ENCODE results near the gene CD79B. TPM values are rescaled to one million over a fixed set of nuclear protein-coding genes. Genes with fewer than 3 reads are reported as not detected.

The CD79B gene
- total RNA-seq, 1 experiment from 2014 or later: 0.10 TPM

- DNase-seq (ENCODE audit: low read depth): no peak
Measured at GRCh38 chr17:63954402-63955063, 22.4 kb upstream of the CD79B start.

GRCh38 chr17:63950940-63951907 is 19.1 kb upstream of the CD79B start:
- DNase-seq (ENCODE audit: low read depth): no peak

- no peak for DNase-seq (ENCODE audit: low read depth)
Measured at GRCh38 chr17:63949576-63950250, 17.6 kb upstream of the CD79B start.

GRCh38 chr17:63948521-63948920 is 16.4 kb upstream of the CD79B start:
- DNase-seq (ENCODE audit: low read depth): no peak

GRCh38 chr17:63947711-63948330 is 15.7 kb upstream of the CD79B start:
- DNase-seq (ENCODE audit: low read depth): no peak

- DNase-seq (ENCODE audit: low read depth): no peak
Measured at GRCh38 chr17:63946440-63947363, 14.6 kb upstream of the CD79B start.

- no peak for DNase-seq (ENCODE audit: low read depth)
Measured at GRCh38 chr17:63945784-63946439, 13.8 kb upstream of the CD79B start.

GRCh38 chr17:63944736-63945499 is 12.8 kb upstream of the CD79B start:
- no peak for DNase-seq (ENCODE audit: low read depth)

GRCh38 chr17:63943745-63944144 is 11.6 kb upstream of the CD79B start:
- no peak for DNase-seq (ENCODE audit: low read depth)

- DNase-seq (ENCODE audit: low read depth): no peak
Measured at GRCh38 chr17:63942309-63942985, 10.3 kb upstream of the CD79B start.

GRCh38 chr17:63941751-63942150 is 9.6 kb upstream of the CD79B start:
- no peak for DNase-seq (ENCODE audit: low read depth)

- DNase-seq (ENCODE audit: low read depth): no peak
Measured at GRCh38 chr17:63941162-63941561, 9.0 kb upstream of the CD79B start.

GRCh38 chr17:63940584-63940983 is 8.5 kb upstream of the CD79B start:
- no peak for DNase-seq (ENCODE audit: low read depth)

GRCh38 chr17:63939884-63940283 is 7.8 kb upstream of the CD79B start:
- DNase-seq (ENCODE audit: low read depth): no peak

- no peak for DNase-seq (ENCODE audit: low read depth)
Measured at GRCh38 chr17:63939401-63939800, 7.3 kb upstream of the CD79B start.

- DNase-seq (ENCODE audit: low read depth): no peak
Measured at GRCh38 chr17:63937920-63938319, 5.8 kb upstream of the CD79B start.

- no peak for DNase-seq (ENCODE audit: low read depth)
Measured at GRCh38 chr17:63937319-63937718, 5.2 kb upstream of the CD79B start.
